ENCODE measurements around the gene ARHGAP15.

DNA sequence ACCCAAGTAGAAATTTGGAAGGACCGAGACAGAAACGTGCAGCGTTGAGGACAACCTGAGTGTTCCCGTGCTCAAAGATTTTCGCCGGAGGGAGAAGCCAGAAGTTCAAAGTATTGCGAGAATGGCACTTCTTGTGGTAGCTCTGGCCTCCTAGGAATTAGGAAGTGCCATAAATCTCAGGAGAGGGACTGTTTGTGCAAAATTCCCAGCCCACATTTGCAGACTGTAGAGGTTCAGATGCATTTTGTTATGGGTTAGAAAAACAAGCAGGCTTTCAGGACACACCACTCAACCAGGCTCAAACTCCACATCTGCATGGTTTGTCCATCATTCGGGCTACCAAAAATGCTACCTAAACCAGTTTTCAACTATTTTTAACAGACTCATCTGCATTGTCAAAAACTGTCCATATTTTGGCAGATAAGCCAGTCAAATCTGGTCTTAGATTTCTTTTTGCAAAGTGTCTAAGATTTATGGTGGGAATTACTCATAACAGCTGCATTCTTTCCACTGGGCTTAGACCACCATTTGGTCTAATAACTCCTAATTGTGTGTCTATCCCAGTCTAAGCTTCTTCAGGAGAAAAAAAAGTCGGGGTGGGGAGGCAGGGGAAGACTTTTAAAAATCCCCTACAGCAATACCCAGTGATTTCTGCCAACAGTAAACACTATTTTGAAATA, 422.9 kb downstream of the ARHGAP15 start:
- TF ChIP-seq, protein P1, sequence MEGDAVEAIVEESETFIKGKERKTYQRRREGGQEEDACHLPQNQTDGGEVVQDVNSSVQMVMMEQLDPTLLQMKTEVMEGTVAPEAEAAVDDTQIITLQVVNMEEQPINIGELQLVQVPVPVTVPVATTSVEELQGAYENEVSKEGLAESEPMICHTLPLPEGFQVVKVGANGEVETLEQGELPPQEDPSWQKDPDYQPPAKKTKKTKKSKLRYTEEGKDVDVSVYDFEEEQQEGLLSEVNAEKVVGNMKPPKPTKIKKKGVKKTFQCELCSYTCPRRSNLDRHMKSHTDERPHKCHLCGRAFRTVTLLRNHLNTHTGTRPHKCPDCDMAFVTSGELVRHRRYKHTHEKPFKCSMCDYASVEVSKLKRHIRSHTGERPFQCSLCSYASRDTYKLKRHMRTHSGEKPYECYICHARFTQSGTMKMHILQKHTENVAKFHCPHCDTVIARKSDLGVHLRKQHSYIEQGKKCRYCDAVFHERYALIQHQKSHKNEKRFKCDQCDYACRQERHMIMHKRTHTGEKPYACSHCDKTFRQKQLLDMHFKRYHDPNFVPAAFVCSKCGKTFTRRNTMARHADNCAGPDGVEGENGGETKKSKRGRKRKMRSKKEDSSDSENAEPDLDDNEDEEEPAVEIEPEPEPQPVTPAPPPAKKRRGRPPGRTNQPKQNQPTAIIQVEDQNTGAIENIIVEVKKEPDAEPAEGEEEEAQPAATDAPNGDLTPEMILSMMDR (conservative IDR thresholded peaks at IDR 0.05): no peak
- no peak for TF ChIP-seq EZH2 (IDR thresholded peaks at IDR 0.05; ENCODE audit: low read depth)
